Ascending aorta (tissue), 2 donors: ENCODE results near the gene PLPP3. TPM values are rescaled to one million over a fixed set of nuclear protein-coding genes. Genes with fewer than 3 reads are reported as not detected.

Experiments used
- DNase-seq, 2 donors: peaks; one replicate each; pipeline ENCODE4 v3.0.0-alpha.2; 2019; ENCODE audit warnings: low spot score in 2 of 2
- H3K27ac ChIP-seq, 2 donors: fragments of 200-600 bp; sonication (generic); one replicate each; pipeline ENCODE4 v1.5.1; 2016 to 2017; ENCODE audit warnings: mild to moderate bottlenecking in 1 of 2
- H3K27me3 ChIP-seq: fragments of 200-600 bp; sonication (generic); one replicate; pipeline ENCODE4 v1.5.1; 2017
- H3K36me3 ChIP-seq, 2 donors: fragments of 200-600 bp; sonication (generic); one replicate each; pipeline ENCODE4 v1.5.1; 2016
- H3K4me1 ChIP-seq, 2 donors: fragments of 200-600 bp; sonication (generic); one replicate each; pipeline ENCODE4 v1.5.1; 2016 to 2017; ENCODE audit warnings: mild to moderate bottlenecking in 1 of 2
- H3K4me3 ChIP-seq, 2 donors: fragments of 200-600 bp; sonication (generic); one replicate each; pipeline ENCODE4 v1.5.1; 2016 to 2017; ENCODE audit warnings: mild to moderate bottlenecking in 1 of 2
- H3K9me3 ChIP-seq, 2 donors: fragments of 200-600 bp; sonication (generic); one replicate each; pipeline ENCODE4 v1.5.1; 2016
- CTCF ChIP-seq, 3 experiments: fragments of 200-600 bp in 2 of 3; fragments of 450-650 bp in 1 of 3; sonication (generic) in 2 of 3; IDR thresholded peaks; one replicate each; pipeline ENCODE4 v1.5.1; 2016 to 2019; ENCODE audit warnings: antibody characterized with exemption in 3 of 3, mild to moderate bottlenecking in 1 of 3, moderate library complexity in 1 of 3
- intact Hi-C: fragments of 100-400 bp; cut with DNase I; formaldehyde crosslinking; loops from one replicate; pipeline ENCODE4 v1.15.1; 2023
- total RNA-seq: library from RNA; depleted of rRNA; stranded (reverse); fragments of >200 nt; gene quantifications from one replicate; pipeline ENCODE4 v1.1.0, GENCODE V29; 2016

The PLPP3 gene
- total RNA-seq, 1 donor from 2014 or later: 87.7 TPM

GRCh38 chr1:56540467-56540866 is 38.9 kb downstream of the PLPP3 start:
- TF ChIP-seq CTCF (IDR thresholded peaks at IDR 0.05): no peak
- no peak overlapping the region for H3K27ac ChIP-seq

GRCh38 chr1:56539520-56539931 is 39.8 kb downstream of the PLPP3 start:
- H3K27ac ChIP-seq: no peak overlapping the region
- no peaks in the 10 kb centered on the region for H3K27me3 ChIP-seq
- H3K4me1 ChIP-seq: peaks cover 0 to 8% of the 10 kb centered on the region in 2 donors
- H3K36me3 ChIP-seq: peaks cover 0 to 20% of the 10 kb centered on the region in 2 donors
- no peak for DNase-seq
- intact Hi-C loops: no loop called here
- TF ChIP-seq CTCF (IDR thresholded peaks at IDR 0.05): no peak
- H3K9me3 ChIP-seq: no peaks in the 10 kb centered on the region
- H3K4me3 ChIP-seq: no peak overlapping the region

More at GRCh38 chr1:56540467-56540866, 38.9 kb downstream of the PLPP3 start:
- Histone ChIP-seq H3K9me3 (no peaks in the 10 kb centered on the region), H3K36me3 (peaks cover 0 to 10% of the 10 kb centered on the region in 2 donors), H3K4me1 (peaks cover 0 to 8% of the 10 kb centered on the region in 2 donors), H3K4me3 (no peak overlapping the region), H3K27me3 (no peaks in the 10 kb centered on the region)
- DNase-seq: no peak
- intact Hi-C loops: no loop called here

GRCh38 chr1:56538532-56538931 is 40.8 kb downstream of the PLPP3 start:
- Histone ChIP-seq H3K4me3 (no peak overlapping the region), H3K27me3 (no peaks in the 10 kb centered on the region), H3K36me3 (peaks cover 0 to 29% of the 10 kb centered on the region in 2 donors), H3K27ac (no peak overlapping the region), H3K9me3 (no peaks in the 10 kb centered on the region), H3K4me1 (peaks cover 0 to 8% of the 10 kb centered on the region in 2 donors)
- intact Hi-C loops: no loop called here
- no peak for TF ChIP-seq CTCF (IDR thresholded peaks at IDR 0.05)
- no peak for DNase-seq

- no peak overlapping the region for H3K27ac ChIP-seq
- H3K4me1 ChIP-seq: peaks cover 0 to 8% of the 10 kb centered on the region in 2 donors
- no peaks in the 10 kb centered on the region for H3K27me3 ChIP-seq
- no peak for TF ChIP-seq CTCF (IDR thresholded peaks at IDR 0.05)
- intact Hi-C loops: no loop called here
- no peak overlapping the region for H3K4me3 ChIP-seq
- no peaks in the 10 kb centered on the region for H3K9me3 ChIP-seq
- DNase-seq: no peak
- peaks cover 0 to 35% of the 10 kb centered on the region in 2 donors for H3K36me3 ChIP-seq
Observed at GRCh38 chr1:56537660-56538059, 41.7 kb downstream of the PLPP3 start.

- DNase-seq: no peak
- Histone ChIP-seq H3K4me3 (no peak overlapping the region), H3K9me3 (no peaks in the 10 kb centered on the region), H3K27ac (no peak overlapping the region), H3K27me3 (no peaks in the 10 kb centered on the region), H3K36me3 (peaks cover 0 to 37% of the 10 kb centered on the region in 2 donors), H3K4me1 (peaks cover 0 to 8% of the 10 kb centered on the region in 2 donors)
- intact Hi-C loops: no loop called here
- TF ChIP-seq CTCF (IDR thresholded peaks at IDR 0.05): no peak
Observed at GRCh38 chr1:56535939-56536338, 43.4 kb downstream of the PLPP3 start.

- no peak for TF ChIP-seq CTCF (IDR thresholded peaks at IDR 0.05)
- no peaks in the 10 kb centered on the region for H3K27me3 ChIP-seq
- DNase-seq: no peak
- no peak overlapping the region for H3K27ac ChIP-seq
- peaks cover 0 to 37% of the 10 kb centered on the region in 2 donors for H3K36me3 ChIP-seq
- intact Hi-C loops: no loop called here
- H3K9me3 ChIP-seq: no peaks in the 10 kb centered on the region
- H3K4me3 ChIP-seq: no peak overlapping the region
- peaks cover 0 to 12% of the 10 kb centered on the region in 2 donors for H3K4me1 ChIP-seq
Observed at GRCh38 chr1:56535362-56535761, 44.0 kb downstream of the PLPP3 start.
